Stimulated activated CD8-positive, alpha-beta memory T cell treated with anti-CD3 and anti-CD28 coated beads, Interleukin-4, amount 100 ng/mL, for 4 hours (primary cell): ENCODE data around the gene PYHIN1.
A peak's percentile ranks its signal among the peaks of the same experiment; 100 is the strongest.

Experiments used
- DNase-seq, 2 donors: peaks; one replicate each; pipeline ENCODE4 v3.0.0-alpha.2; 2020; ENCODE audit warnings: low read depth in 2 of 2, low spot score in 1 of 2

PYHIN1 gene

GRCh38 chr1:158931055-158931737, at the start of gene PYHIN1:
PYHIN1 (plus strand) TSS chr1:158931552; CDS start chr1:158936911, 5,359 bp downstream.
- no peak for DNase-seq

- no peak for DNase-seq
Measured at GRCh38 chr1:158893654-158894053, 37.7 kb upstream of the PYHIN1 start.

GRCh38 chr1:158898722-158899121, 32.6 kb upstream of the PYHIN1 start:
- no peak for DNase-seq

GRCh38 chr1:158901623-158902022, 29.7 kb upstream of the PYHIN1 start:
- DNase-seq, result no peak

GRCh38 chr1:158916085-158916484, 15.3 kb upstream of the PYHIN1 start:
- DNase-seq, result no peak

GRCh38 chr1:158924677-158925076, 6.7 kb upstream of the PYHIN1 start:
- no peak for DNase-seq

GRCh38 chr1:158930504-158930903, 848 bp upstream of the PYHIN1 start:
- peak; percentile 23 to 32 for DNase-seq

GRCh38 chr1:158932171-158932570, 819 bp downstream of the PYHIN1 start:
- no peak for DNase-seq

- no peak for DNase-seq
Measured at GRCh38 chr1:158933621-158934020, 2.3 kb downstream of the PYHIN1 start.

GRCh38 chr1:158939180-158939579, 7.8 kb downstream of the PYHIN1 start:
- no peak for DNase-seq

- DNase-seq, result no peak
Measured at GRCh38 chr1:158941317-158941716, 10.0 kb downstream of the PYHIN1 start.

GRCh38 chr1:158942490-158942889, 11.1 kb downstream of the PYHIN1 start:
- no peak for DNase-seq

- no peak for DNase-seq
Measured at GRCh38 chr1:158943059-158943458, 11.7 kb downstream of the PYHIN1 start.

- no peak for DNase-seq
Measured at GRCh38 chr1:158945061-158945460, 13.7 kb downstream of the PYHIN1 start.

- DNase-seq, result no peak
Measured at GRCh38 chr1:158946785-158947184, 15.4 kb downstream of the PYHIN1 start.

GRCh38 chr1:158951956-158952355, 20.6 kb downstream of the PYHIN1 start:
- no peak for DNase-seq

- no peak for DNase-seq
Measured at GRCh38 chr1:158952416-158952815, 21.1 kb downstream of the PYHIN1 start.

GRCh38 chr1:158961178-158961577, 29.8 kb downstream of the PYHIN1 start:
- DNase-seq, result no peak

- no peak for DNase-seq
Measured at GRCh38 chr1:158962983-158963382, 31.6 kb downstream of the PYHIN1 start.

GRCh38 chr1:158969166-158969565, 37.8 kb downstream of the PYHIN1 start:
- no peak for DNase-seq

- no peak for DNase-seq
Measured at GRCh38 chr1:158969855-158970254, 38.5 kb downstream of the PYHIN1 start.

GRCh38 chr1:158972841-158973240, 41.5 kb downstream of the PYHIN1 start:
- DNase-seq, result no peak

GRCh38 chr1:158976219-158976618, 44.9 kb downstream of the PYHIN1 start:
- no peak for DNase-seq
